ENCODE data around the gene STARD13. TPM values are rescaled to one million over a fixed set of nuclear protein-coding genes. Genes with fewer than 3 reads are reported as not detected.

Gene STARD13
- total RNA-seq, 6 experiments from 2014 or later: 27.9 to 38.3 (median 34.5) TPM

- TF ChIP-seq CTCF (IDR thresholded peaks at IDR 0.05): no peak
- peaks cover 58% of the 10 kb centered on the region for H3K36me3 Mint-ChIP-seq (ENCODE audit: low read depth)
- H3K27me3 Mint-ChIP-seq (ENCODE audit: insufficient read depth): no peaks in the 10 kb centered on the region; the same call in none of the 2 replicates
- H3K4me3 Mint-ChIP-seq: peak overlapping the region; percentile 62
- peak; percentile 72 for DNase-seq
- H3K4me1 Mint-ChIP-seq (ENCODE audit: low read depth): peaks cover 75% of the 10 kb centered on the region
- peak overlapping the region; percentile 75 for H3K27ac Mint-ChIP-seq
- no peaks in the 10 kb centered on the region for H3K9me3 Mint-ChIP-seq
Observed at GRCh38 chr13:33204130-33204927, 81.2 kb downstream of the STARD13 start.

DNA sequence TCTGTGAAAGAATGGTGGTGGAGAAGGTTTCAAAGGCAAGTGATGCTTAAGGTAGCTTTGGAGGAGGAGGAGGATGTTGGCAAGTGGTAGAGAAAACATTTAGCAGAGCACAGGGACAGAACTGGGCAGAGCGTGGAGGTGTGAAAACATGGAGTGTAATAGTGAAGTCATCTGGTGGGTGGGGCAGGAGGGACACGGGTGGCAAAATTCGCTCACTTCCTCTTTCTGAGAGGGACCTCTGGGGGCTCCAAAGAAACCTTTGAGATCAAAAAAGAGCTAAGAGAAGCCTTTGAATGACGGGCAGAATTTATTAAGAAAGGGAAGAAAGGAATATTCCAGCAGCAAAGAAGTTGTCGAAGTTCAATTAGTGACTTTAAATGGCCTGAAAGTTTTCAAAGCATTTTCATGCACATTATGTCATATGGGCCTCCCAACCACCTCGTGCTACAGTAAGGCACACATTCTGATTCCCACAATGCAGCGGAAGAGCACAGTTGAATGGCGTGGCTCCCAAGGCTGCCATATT, 82.8 kb downstream of the STARD13 start:
- peaks cover 71% of the 10 kb centered on the region for H3K4me1 Mint-ChIP-seq (ENCODE audit: low read depth)
- no peaks in the 10 kb centered on the region for H3K9me3 Mint-ChIP-seq
- H3K4me3 Mint-ChIP-seq: no peak overlapping the region; the same call in 1 of the 2 replicates
- DNase-seq: no peak
- no peak for TF ChIP-seq CTCF (IDR thresholded peaks at IDR 0.05)
- peak overlapping the region; percentile 14 for H3K27ac Mint-ChIP-seq
- peaks cover 49% of the 10 kb centered on the region for H3K36me3 Mint-ChIP-seq (ENCODE audit: low read depth)
- H3K27me3 Mint-ChIP-seq (ENCODE audit: insufficient read depth): peaks cover 2% of the 10 kb centered on the region

GRCh38 chr13:33201659-33202058, 83.9 kb downstream of the STARD13 start:
- TF ChIP-seq CTCF (IDR thresholded peaks at IDR 0.05): no peak
- Mint-ChIP-seq H3K36me3 (ENCODE audit: low read depth) (peaks cover 52% of the 10 kb centered on the region), H3K9me3 (no peaks in the 10 kb centered on the region), H3K27ac (no peak overlapping the region), H3K27me3 (ENCODE audit: insufficient read depth) (peaks cover 2% of the 10 kb centered on the region), H3K4me3 (no peak overlapping the region), H3K4me1 (ENCODE audit: low read depth) (peaks cover 68% of the 10 kb centered on the region)
- DNase-seq: no peak

GRCh38 chr13:33199289-33199850, 86.2 kb downstream of the STARD13 start:
- DNase-seq: no peak
- peaks cover 66% of the 10 kb centered on the region for H3K4me1 Mint-ChIP-seq (ENCODE audit: low read depth)
- H3K9me3 Mint-ChIP-seq: no peaks in the 10 kb centered on the region
- no peak for TF ChIP-seq CTCF (IDR thresholded peaks at IDR 0.05)
- H3K4me3 Mint-ChIP-seq: no peak overlapping the region
- H3K27ac Mint-ChIP-seq: peak overlapping the region; percentile 43
- H3K36me3 Mint-ChIP-seq (ENCODE audit: low read depth): peaks cover 42% of the 10 kb centered on the region
- peaks cover 2% of the 10 kb centered on the region for H3K27me3 Mint-ChIP-seq (ENCODE audit: insufficient read depth)

DNA sequence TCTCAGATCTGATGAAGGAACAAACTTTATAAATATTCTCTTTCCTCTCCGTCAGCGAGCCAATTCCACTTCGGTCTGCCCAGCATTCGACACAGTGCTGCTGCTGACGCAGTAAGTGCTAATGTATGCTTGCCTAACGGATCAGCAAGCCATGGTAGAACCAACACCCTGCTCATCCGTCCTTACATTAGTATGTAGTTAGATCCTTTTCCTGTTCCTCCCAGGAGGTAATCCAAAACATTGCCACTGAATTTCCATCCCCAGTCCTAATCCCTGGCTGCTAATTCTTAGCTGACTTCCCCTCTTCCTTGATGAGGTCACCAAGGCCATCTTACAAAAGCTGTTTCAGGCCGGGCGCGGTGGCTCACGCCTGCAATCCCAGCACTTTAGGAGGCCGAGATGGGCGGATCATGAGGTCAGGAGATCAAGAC, 88.0 kb downstream of the STARD13 start:
- Mint-ChIP-seq H3K27me3 (ENCODE audit: insufficient read depth) (peaks cover 2% of the 10 kb centered on the region), H3K9me3 (no peaks in the 10 kb centered on the region), H3K4me1 (ENCODE audit: low read depth) (peaks cover 70% of the 10 kb centered on the region), H3K36me3 (ENCODE audit: low read depth) (peaks cover 41% of the 10 kb centered on the region), H3K4me3 (no peak overlapping the region), H3K27ac (peak overlapping the region; percentile 56)
- DNase-seq: no peak
- no peak for TF ChIP-seq CTCF (IDR thresholded peaks at IDR 0.05)
